NCI-H2029 treated with DMSO at 0.1 percent for 48 hours (cell line): ENCODE data around the gene ZFX.
"Not testable (repeated sequence)": the region's sequence is repeated elsewhere in the genome, so short reads cannot be mapped to it uniquely, and the experiment has no call there.

Experiments used
- DNase-seq: peaks from one replicate; lab custom pipeline; 2025; lab: John Stamatoyannopoulos, UW

ZFX gene

GRCh38 chrX:24151513-24151912, 2.0 kb downstream of the ZFX start:
- DNase-seq = no peak

DNA sequence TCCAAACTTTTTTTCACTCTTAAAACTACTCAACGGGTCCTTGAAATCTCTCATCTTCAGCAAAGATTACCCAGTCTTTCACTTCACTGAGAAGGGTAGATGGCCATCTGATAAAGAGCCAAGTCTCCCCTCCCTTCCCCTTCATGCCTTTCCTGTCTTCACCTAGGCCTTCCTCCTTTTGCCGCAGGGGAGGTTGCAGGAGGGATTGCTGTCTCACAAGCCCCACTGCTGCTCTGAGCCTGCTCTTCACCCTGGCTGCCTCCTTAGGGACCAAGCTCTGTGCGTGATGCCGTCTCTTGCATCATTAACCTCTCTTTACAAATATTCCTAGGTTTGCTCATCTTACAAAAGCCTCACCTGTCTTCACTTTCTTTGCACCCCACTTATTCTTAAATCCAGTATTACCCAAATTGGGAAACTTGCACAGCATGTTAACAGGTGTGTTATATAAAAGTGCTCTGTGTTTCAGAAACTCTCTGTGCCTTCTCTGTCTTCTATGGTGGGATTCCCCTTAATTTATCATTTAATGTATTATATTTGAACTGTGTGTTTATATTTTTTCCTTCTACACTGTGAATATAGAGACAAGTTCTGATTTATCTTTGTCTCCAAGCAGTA, 3.8 kb downstream of the ZFX start:
- DNase-seq = no peak

- no peak for DNase-seq
Observed at GRCh38 chrX:24153796-24154189, 4.3 kb downstream of the ZFX start.

- DNase-seq = no peak
Observed at GRCh38 chrX:24154490-24155034, 5.0 kb downstream of the ZFX start.

- not testable (repeated sequence) for DNase-seq
Observed at GRCh38 chrX:24155747-24156146, 6.2 kb downstream of the ZFX start.

GRCh38 chrX:24156177-24156576, 6.6 kb downstream of the ZFX start:
- no peak for DNase-seq

- no peak for DNase-seq
Observed at GRCh38 chrX:24158881-24159280, 9.4 kb downstream of the ZFX start.

GRCh38 chrX:24166078-24166477, 16.5 kb downstream of the ZFX start:
- DNase-seq = no peak

GRCh38 chrX:24167719-24168472, 18.4 kb downstream of the ZFX start:
- DNase-seq = no peak

GRCh38 chrX:24168807-24169206, 19.3 kb downstream of the ZFX start:
- DNase-seq = no peak

DNA sequence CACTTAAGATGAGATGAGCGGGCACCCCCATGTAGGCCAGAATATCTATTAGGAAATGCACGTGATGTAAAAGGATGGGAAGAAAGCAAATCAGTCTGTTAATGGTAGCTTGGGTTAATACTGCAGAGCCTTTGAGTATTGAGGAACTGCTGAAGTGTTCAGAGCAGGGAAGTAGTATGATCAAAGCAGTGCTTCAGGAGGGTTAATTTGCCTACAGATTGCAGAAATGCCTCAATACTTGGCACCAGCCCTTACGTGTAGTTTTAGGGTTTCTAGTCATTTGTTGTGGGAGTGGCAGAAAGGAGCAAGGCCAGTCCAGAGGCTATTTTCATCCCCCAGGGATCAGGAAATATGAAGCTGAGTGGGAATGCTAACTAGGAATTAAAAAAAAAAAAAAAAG, 19.7 kb downstream of the ZFX start:
- DNase-seq = no peak

GRCh38 chrX:24173115-24173847, 23.8 kb downstream of the ZFX start:
- no peak for DNase-seq

DNA sequence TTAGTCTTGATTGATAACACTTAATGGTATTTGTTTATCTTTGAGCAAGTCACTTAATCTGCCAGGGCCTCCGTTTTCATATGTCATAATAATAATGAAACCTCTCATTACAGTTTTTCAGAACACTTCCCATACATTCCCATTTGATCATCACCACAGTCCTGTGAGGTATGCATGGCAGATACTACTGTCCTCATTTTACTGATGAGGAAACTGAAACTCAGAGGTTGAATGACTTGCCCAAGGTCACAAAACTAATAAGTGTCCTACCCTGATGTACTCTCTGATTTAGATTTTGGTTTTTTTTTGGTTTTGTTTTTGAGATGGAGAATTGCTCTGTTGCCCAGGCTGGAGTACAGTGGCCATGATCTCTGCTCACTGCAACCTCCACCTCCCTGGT, 25.7 kb downstream of the ZFX start:
- no peak for DNase-seq

DNA sequence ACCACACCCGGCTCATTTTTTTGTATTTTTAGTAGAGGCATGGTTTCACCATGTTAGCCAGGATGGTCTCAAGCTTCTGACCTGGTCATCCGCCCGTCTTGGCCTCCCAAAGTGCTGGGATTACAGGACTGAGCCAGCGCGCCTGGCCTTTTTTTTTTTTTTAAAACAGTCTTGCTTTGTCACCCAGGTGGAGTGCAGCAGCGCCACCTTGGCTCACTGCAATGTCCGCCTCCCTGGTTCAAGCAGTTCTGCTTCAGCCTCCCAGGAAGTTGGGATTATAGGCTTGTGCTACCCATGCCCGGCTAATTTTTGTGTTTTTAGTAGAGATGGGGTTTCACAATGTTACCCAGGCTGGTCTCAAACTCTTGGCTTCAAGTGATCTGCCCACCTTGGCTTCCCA, 28.9 kb downstream of the ZFX start:
- DNase-seq = no peak

- no peak for DNase-seq
Observed at GRCh38 chrX:24184018-24184417, 34.5 kb downstream of the ZFX start.

DNA sequence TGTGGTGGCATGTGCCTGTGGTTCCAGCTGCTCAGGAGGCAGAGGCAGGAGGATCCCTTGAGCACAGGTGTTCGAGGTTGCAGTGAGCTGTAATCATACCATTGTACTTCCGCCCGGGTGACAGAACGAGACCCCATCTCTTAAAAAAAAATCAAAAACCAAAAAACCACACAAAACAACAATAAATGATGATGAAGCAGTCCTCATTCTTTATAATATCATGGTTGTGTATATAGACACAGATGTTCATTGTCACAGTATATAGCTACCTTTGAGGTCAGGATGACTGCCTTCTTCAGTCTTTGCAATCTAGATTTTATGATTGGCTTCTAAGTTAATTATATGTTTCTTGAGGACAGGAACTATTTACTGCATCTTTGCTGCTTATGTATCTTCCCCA, 37.0 kb downstream of the ZFX start:
- DNase-seq = no peak

DNA sequence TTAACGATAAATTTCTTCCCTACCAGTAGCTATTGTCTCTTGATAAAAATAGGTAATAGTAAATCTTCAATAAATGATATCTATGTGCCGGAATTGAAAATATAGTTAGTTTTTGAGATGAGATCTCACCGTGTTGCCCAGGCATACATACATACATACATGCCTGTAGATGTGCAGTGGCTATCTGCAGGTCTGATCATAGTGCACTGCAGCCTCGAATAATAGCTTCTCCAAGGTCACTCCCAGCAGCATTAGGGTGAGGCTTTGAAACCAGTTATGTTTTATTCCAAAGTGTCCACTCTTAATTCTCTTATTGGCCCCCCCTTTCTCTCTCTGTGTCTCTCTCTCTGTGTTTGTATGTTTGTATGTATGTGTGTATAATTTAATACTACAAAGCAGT, 37.5 kb downstream of the ZFX start:
- no peak for DNase-seq

DNA sequence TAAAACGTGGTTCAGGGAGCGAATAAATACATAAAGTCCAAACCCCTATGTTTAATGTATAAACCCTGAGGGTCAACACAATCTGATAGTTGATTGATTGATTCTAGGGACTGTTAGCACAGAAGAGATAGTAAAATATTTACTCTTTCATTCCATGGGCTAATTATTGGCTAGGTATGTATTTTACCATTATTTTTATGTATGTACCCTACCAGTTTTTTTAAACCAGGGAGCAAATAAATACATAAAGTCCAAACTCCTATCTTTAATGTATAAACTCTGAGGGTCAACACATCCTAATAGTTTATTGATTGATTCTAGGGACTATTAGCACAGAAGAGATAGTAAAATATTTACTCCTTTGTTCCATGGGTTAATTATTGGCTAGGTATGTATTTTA, 40.0 kb downstream of the ZFX start:
- DNase-seq = no peak

GRCh38 chrX:24190500-24191156, 41.1 kb downstream of the ZFX start:
- no peak for DNase-seq

DNA sequence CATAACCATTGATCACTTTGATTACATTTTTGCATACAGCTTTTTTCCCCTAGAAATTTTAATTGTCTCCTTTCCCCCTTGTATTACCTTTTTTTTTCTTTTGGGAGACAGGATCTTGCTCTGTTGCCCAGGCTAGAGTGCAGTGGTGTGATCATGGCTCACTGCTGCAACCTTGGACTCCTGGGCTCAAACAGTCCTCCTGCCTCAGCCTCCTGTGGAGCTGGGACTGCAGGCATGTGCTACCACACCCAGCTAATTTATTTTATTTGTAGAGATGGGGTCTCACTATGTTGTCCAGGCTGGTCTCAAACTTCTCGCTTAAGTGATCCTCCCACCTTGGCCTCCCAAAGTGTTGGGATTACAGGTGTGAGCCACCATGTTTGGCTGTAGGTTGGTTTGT, 47.0 kb downstream of the ZFX start:
- DNase-seq = no peak

- no peak for DNase-seq
Observed at GRCh38 chrX:24198101-24198500, 48.6 kb downstream of the ZFX start.

DNA sequence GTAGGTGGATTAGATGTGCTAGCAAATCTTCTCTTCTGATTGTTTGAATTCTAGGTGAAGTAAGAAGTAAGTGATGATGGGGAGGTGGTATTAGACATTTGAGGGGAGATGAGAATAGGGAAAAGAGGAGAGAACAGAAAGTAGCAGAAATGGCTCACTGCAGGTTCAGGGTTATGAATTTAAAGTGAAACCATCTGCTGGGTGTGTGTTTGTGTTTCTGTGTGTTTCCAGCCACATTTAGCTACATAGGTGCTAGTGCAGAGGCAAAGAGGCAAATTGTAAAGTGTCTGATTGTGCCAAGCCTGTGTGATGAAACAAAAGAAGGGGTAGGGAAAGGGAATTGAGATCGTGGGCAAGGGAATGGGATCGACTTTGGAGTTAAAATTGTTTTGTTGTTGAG, 50.6 kb downstream of the ZFX start:
- no peak for DNase-seq

- DNase-seq = no peak
Observed at GRCh38 chrX:24201216-24201615, 51.7 kb downstream of the ZFX start.
